Measurements from ENCODE around the gene ACP3. TPM values are rescaled to one million over a fixed set of nuclear protein-coding genes. Genes with fewer than 3 reads are reported as not detected.

ACP3 gene
- total RNA-seq, 1 donor: 10.8 TPM

DNA sequence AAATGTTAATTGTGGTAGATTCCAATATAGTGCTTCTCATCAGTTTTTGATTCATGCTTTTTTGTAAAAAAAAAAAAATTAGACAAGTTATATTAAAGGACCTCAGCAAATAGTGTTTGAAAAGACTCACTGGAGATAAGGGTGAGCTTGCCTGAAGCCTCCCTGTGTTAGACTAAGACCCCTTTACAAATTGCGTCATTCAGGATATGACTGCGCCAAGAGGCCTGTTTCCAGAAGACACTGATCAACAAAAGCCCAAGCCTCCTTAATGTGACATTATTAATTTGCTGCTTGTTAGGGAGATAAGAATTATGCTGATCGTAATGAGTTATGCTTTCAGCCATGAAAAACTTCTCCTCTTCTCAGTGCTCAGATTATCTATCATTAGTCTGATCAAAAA lies 87.1 kb downstream of the ACP3 start:
- no peak for DNase-seq (ENCODE audit: low read depth)
- TF ChIP-seq, protein P1, sequence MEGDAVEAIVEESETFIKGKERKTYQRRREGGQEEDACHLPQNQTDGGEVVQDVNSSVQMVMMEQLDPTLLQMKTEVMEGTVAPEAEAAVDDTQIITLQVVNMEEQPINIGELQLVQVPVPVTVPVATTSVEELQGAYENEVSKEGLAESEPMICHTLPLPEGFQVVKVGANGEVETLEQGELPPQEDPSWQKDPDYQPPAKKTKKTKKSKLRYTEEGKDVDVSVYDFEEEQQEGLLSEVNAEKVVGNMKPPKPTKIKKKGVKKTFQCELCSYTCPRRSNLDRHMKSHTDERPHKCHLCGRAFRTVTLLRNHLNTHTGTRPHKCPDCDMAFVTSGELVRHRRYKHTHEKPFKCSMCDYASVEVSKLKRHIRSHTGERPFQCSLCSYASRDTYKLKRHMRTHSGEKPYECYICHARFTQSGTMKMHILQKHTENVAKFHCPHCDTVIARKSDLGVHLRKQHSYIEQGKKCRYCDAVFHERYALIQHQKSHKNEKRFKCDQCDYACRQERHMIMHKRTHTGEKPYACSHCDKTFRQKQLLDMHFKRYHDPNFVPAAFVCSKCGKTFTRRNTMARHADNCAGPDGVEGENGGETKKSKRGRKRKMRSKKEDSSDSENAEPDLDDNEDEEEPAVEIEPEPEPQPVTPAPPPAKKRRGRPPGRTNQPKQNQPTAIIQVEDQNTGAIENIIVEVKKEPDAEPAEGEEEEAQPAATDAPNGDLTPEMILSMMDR (IDR thresholded peaks at IDR 0.05; ENCODE audit: insufficient read depth, low read depth, low read length): no peak
- H3K4me3 ChIP-seq (ENCODE audit: low read depth, low read length): no peak overlapping the region

DNA sequence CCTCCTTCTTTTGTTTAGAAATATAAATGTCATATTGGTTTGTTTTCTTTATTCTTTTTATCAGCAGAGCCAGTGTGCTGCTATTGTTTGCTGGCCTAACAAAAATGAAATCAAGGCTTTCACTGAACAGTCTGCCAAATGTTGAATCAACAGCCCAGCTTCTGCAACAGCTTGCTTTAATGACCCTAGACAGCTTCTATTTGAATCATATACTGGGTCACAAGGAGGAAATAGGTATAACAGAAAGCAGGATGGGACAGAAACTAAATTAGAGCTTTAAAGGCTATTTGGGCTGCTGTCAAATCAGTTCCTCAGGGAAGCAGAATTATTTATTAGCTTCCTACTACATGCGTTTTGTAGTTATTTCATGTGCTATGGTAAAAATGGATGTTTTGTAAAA lies 88.0 kb downstream of the ACP3 start:
- no peak overlapping the region for H3K4me3 ChIP-seq (ENCODE audit: low read depth, low read length)
- TF ChIP-seq, protein P1 (IDR thresholded peaks at IDR 0.05; ENCODE audit: insufficient read depth, low read depth, low read length): no peak
- no peak for DNase-seq (ENCODE audit: low read depth)

DNA sequence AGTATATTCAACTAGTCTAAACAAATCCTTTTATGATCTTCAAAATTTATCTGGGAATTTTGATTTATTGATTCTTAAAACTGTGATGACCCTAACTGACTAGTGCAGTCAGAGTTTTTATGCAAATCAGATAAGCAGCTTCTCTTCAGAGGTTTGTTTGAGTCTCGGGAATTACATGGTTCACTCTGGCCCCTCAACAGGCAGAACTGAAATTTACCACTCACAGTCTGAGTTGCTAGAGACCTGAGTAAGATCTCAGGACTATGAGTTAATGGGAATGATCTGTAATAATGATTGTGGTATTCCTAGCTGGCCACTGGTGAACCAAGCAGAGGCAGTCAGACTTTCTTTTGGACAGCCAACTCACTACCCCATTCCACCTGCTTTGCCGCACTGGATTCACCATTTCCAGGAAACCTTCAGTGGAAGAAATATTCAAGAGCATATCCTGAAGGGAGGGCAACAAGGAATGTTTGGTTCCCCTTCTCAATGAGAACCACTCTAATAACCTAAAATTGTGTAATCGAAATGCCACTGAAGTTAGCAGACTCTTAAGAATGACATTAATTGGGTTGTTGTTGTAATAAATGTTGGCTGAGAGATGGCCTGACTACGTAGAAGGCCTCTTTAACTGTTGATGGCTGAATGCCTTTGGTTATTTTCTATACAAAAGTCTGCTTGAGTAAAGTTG lies 88.5 kb downstream of the ACP3 start:
- H3K4me3 ChIP-seq (ENCODE audit: low read depth, low read length): no peak overlapping the region
- TF ChIP-seq, protein P1 (IDR thresholded peaks at IDR 0.05; ENCODE audit: insufficient read depth, low read depth, low read length): no peak
- DNase-seq (ENCODE audit: low read depth): peak; percentile 34

DNA sequence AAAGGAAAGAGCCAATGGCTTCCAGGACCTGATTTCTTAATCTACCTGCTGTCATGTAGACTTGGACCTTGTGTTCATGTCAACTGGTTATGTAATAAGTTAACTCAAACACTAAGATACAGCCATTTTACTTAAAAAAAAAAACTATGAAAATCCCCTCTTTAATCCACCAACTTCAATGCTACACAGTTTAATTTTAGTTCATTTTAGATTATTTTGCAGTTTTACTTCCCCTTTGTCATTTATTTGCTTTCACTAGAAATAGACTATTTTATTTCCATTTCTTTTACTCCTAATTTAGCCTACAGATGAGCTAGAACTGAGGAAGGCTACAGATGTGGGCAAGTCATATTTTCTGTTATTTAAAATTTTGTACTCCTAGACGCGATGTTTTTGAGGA lies 89.4 kb downstream of the ACP3 start:
- H3K4me3 ChIP-seq (ENCODE audit: low read depth, low read length): no peak overlapping the region
- DNase-seq (ENCODE audit: low read depth): no peak
- TF ChIP-seq, protein P1 (IDR thresholded peaks at IDR 0.05; ENCODE audit: insufficient read depth, low read depth, low read length): no peak

DNA sequence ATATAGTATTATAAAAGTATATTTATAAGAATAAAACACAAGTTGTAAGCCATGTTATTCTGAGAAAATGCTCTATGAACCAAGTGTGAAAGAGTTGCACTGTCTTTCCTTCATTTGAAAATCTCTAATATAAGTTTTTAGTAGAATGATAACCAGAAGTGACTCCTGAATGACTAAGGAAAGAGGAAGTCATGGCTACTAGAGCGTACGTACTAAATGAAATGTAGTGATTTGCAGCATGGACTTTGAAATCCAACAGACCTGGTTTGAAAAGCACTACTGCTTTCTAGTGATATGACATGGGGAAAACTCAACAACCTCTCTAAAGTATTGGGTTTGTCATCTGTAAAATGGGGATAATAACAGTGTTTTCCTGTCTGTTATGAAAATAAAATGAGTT lies 89.8 kb downstream of the ACP3 start:
- H3K4me3 ChIP-seq (ENCODE audit: low read depth, low read length): no peak overlapping the region
- no peak for DNase-seq (ENCODE audit: low read depth)
- TF ChIP-seq, protein P1 (IDR thresholded peaks at IDR 0.05; ENCODE audit: insufficient read depth, low read depth, low read length): no peak

Other genes with a start within 250 kb of the ACP3 start
- gene DNAJC13, start 100.1 kb downstream of the ACP3 start, total RNA-seq: 91.8 and 107 TPM in 2 replicates

All from fibroblast of villous mesenchyme (primary cell).